Right lobe of liver (tissue), 6 donors: Measurements from ENCODE around the gene OTUD5. TPM values are rescaled to one million over a fixed set of nuclear protein-coding genes. Genes with fewer than 3 reads are reported as not detected.

Source experiments
- ATAC-seq, 4 donors: fragments of 200-7000 bp; cut with Tn5 transposase; one replicate each; pipeline ENCODE4 v1.9.1; 2020; ENCODE audit warnings: mild to moderate bottlenecking in 4 of 4, moderate library complexity in 4 of 4
- DNase-seq, 3 donors: peaks; one replicate each; pipeline ENCODE4 v3.0.0-alpha.2; 2020
- H3K27ac ChIP-seq, 3 donors: fragments of 200-600 bp; one replicate each; pipeline ENCODE4 v1.8.0; 2022
- H3K27me3 ChIP-seq, 2 donors: fragments of 200-600 bp; one replicate each; pipeline ENCODE4 v1.8.0; 2022
- H3K36me3 ChIP-seq, 4 donors: fragments of 200-600 bp; sonication (generic) in 1 of 4; one replicate each; pipeline versions ENCODE4 v1.5.1 to v1.8.0; 2017 to 2022; ENCODE audit warnings: control low read depth in 1 of 4
- H3K4me1 ChIP-seq, 4 donors: fragments of 200-600 bp; sonication (generic) in 1 of 4; one replicate each; pipeline versions ENCODE4 v1.5.1 to v1.8.0; 2017 to 2022; ENCODE audit warnings: control low read depth in 1 of 4
- H3K4me3 ChIP-seq, 3 donors: fragments of 200-600 bp; one replicate each; pipeline ENCODE4 v1.8.0; 2022
- H3K9me3 ChIP-seq, 4 donors: fragments of 200-600 bp; sonication (generic) in 1 of 4; one replicate each; pipeline versions ENCODE4 v1.5.1 to v1.8.0; 2017 to 2022; ENCODE audit warnings: control low read depth in 1 of 4
- POLR2A ChIP-seq: fragments of 450-650 bp; IDR thresholded peaks from one replicate; pipeline ENCODE4 v1.6.1; 2017; ENCODE audit warnings: antibody characterized with exemption, mild to moderate bottlenecking
- WGBS: methylation state at CpG from one replicate; pipeline ENCODE4 v1.1.6; 2018; ENCODE audit warnings: low coverage, low lambda C conversion rate; ENCODE audit not compliant: insufficient coverage; ENCODE audit errors: missing lambda C conversion rate; 5-methylcytosine and 5-hydroxymethylcytosine counted together
- intact Hi-C, 2 donors: fragments of 100-400 bp; cut with DNase I; formaldehyde crosslinking; loops; one replicate each; pipeline versions ENCODE4 v1.11.2 to v1.14.1; 2022
- total RNA-seq, 6 experiments: library from RNA; depleted of rRNA in 2 of 6; stranded (reverse); fragments of >200 nt in 2 of 6; fragmentation: NEBNext Ultra II Directional in 3 of 6; extraction: Animal tissue kit (Norgen Biotek cat#: 25700) in 3 of 6; gene quantifications; one replicate each; pipeline versions ENCODE4 v1.1.0 to v1.2.4, GENCODE V29; 2016 to 2023
- TF ChIP-seq, protein P1 (sequence below), 4 donors: fragments of 200-600 bp in 3 of 4; fragments of 450-650 bp in 1 of 4; IDR thresholded peaks; one replicate each; pipeline versions ENCODE4 v1.5.1 to v1.8.0; 2016 to 2022; ENCODE audit warnings: antibody characterized with exemption in 4 of 4, mild to moderate bottlenecking in 2 of 4
- donor health status: DM: no; HTN: yes; CAD: no.
- donor health status: DM: no; HTN: no; CAD: no.
- donor health status: DM: no; HTN: no; CAD: no.
- donor health status: DM: no; HTN: yes; CAD: no.
- donor health status: DM: no; HTN: yes; CAD: no.

Gene OTUD5
- total RNA-seq, 6 experiments from 2014 or later = 14.4 to 24.1 (median 21.6) TPM

DNA sequence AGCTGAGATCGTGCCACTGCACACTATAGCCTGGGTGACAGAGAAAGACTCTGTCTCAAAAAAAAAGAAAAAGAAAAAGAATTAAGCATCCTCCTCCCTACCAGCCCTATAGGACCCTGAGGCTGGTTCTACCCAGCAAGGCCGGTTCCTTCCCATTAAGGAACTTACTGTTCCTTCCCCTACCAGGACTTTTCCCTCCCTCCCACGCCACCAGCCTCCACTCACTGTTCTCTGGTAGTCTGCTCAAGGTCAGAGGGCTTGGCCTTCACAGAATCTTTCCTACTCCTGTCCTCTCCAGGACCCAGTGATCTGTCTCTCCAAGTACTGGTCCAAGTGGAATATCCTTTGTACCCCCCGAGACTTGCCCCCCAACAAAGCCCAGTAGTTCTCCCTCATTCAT is 43.2 kb upstream of the OTUD5 start:
- Histone ChIP-seq H3K4me1 (no peaks in the 10 kb centered on the region), H3K9me3 (no peaks in the 10 kb centered on the region), H3K4me3 (no peak overlapping the region), H3K27me3 (no peaks in the 10 kb centered on the region), H3K36me3 (no peaks in the 10 kb centered on the region), H3K27ac (no peak overlapping the region)
- DNase-seq (no peak), ATAC-seq (no peak)
- intact Hi-C loops = no loop called here
- WGBS = 76% methylated on average over 3 of the region's 4 CpGs
- TF ChIP-seq, protein P1, sequence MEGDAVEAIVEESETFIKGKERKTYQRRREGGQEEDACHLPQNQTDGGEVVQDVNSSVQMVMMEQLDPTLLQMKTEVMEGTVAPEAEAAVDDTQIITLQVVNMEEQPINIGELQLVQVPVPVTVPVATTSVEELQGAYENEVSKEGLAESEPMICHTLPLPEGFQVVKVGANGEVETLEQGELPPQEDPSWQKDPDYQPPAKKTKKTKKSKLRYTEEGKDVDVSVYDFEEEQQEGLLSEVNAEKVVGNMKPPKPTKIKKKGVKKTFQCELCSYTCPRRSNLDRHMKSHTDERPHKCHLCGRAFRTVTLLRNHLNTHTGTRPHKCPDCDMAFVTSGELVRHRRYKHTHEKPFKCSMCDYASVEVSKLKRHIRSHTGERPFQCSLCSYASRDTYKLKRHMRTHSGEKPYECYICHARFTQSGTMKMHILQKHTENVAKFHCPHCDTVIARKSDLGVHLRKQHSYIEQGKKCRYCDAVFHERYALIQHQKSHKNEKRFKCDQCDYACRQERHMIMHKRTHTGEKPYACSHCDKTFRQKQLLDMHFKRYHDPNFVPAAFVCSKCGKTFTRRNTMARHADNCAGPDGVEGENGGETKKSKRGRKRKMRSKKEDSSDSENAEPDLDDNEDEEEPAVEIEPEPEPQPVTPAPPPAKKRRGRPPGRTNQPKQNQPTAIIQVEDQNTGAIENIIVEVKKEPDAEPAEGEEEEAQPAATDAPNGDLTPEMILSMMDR (IDR thresholded peaks at IDR 0.05) = no peak
- no peak for TF ChIP-seq POLR2A

DNA sequence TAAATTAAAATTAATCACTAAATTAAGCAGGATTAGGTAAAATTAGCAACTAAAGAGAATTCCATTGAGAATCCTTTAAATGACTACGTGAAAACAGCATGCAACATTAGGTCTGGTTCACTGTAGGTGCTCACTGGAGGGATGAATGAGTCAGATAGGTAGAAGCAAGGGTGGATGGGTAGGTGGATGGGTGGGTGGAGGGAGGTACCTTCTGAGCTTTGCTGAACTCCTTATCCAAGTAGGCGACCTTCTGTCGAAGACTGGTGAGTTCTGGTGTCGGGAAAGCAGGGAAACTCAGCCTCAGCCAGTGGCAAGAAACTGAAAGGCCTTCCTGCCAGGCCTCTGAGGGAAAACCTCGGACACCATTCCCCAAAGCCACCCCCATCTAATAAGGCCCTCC is 41.6 kb upstream of the OTUD5 start:
- no peak for DNase-seq

DNA sequence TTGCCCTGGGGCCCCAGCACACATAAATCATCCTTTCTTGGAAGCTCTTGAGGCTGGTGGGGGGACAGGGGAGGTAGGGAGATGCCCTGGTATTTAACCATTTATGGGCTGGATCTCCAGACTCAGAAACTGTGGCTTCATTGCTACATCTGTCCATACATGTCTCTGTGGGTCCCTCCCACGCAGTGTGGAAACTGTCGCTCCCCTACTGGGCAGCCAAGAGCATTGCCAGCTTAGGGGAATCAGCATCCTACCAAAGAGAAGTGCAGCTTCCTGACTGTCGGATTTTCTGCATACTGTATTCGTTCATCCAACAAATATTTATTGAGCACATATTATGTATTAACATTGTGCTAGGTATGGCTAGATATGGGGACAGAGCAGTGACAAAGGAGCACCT is 41.0 kb upstream of the OTUD5 start:
- Histone ChIP-seq H3K4me1 (no peaks in the 10 kb centered on the region), H3K27me3 (no peaks in the 10 kb centered on the region), H3K27ac (no peak overlapping the region), H3K9me3 (no peaks in the 10 kb centered on the region), H3K36me3 (peaks cover 0 to under 1% (median 0%) of the 10 kb centered on the region in 4 donors), H3K4me3 (no peak overlapping the region)
- intact Hi-C loops = no loop called here
- DNase-seq (no peak), ATAC-seq (no peak)
- WGBS = 82% methylated on average over 3 of the region's 4 CpGs
- TF ChIP-seq POLR2A = no peak
- TF ChIP-seq, protein P1 (IDR thresholded peaks at IDR 0.05) = no peak

More for the DNA sequence above, 41.6 kb upstream of the OTUD5 start:
- intact Hi-C loops = no loop called here
- no peaks in the 10 kb centered on the region for H3K36me3 ChIP-seq
- ATAC-seq = no peak
- no peak overlapping the region for H3K27ac ChIP-seq
- 53% methylated on average over 2 of the region's 5 CpGs for WGBS
- TF ChIP-seq POLR2A = no peak
- TF ChIP-seq, protein P1 (IDR thresholded peaks at IDR 0.05) = no peak
- no peaks in the 10 kb centered on the region for H3K27me3 ChIP-seq
- no peaks in the 10 kb centered on the region for H3K9me3 ChIP-seq
- H3K4me3 ChIP-seq = no peak overlapping the region
- no peaks in the 10 kb centered on the region for H3K4me1 ChIP-seq

DNA sequence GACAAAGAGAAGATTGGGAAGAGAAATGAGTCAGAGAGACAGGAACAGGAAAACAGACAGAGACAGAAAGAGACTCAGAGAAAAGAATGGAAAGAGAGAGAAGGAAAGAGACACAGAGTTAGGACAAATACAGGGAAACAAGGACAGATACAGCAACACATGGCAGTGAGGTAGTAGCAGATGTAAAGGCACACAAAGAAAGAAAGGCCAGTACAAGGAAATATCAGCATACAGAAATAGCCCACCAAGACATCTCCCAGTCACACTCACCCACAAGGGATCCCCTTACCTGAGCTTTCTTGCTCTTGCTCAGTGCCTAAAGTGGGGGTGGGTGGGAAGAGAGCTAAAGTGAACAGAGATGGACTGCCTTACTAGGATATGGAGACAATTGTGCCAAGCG is 40.5 kb upstream of the OTUD5 start:
- no peaks in the 10 kb centered on the region for H3K27me3 ChIP-seq
- no peak overlapping the region for H3K4me3 ChIP-seq
- H3K36me3 ChIP-seq = peaks cover 0 to 5% (median 0%) of the 10 kb centered on the region in 4 donors
- ATAC-seq (no peak), DNase-seq (no peak)
- 27% methylated on average over 1 of the region's 1 CpG for WGBS
- H3K27ac ChIP-seq = no peak overlapping the region
- intact Hi-C loops = no loop called here
- no peaks in the 10 kb centered on the region for H3K9me3 ChIP-seq
- TF ChIP-seq POLR2A = no peak
- TF ChIP-seq, protein P1 (IDR thresholded peaks at IDR 0.05) = no peak
- H3K4me1 ChIP-seq = no peaks in the 10 kb centered on the region

DNA sequence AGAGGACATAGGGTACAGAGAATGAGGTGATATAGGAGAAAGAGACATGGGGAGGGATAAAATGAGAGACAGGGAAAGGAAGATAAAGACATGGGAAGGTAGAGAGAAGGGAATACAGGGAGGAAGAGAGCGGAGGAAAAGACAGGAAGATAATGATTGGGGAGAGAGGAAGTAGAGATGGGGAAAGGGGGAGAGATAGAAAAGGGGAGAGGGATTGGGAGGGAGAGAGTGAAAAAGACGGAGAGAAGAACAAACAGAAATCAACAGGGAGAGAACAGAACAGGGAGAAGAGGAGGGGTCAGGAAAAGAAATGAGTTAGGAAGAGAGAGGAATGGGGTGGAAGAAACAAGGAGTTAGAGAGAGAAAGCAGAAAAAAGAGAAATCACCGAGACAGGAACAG is 40.0 kb upstream of the OTUD5 start:
- H3K4me1 ChIP-seq = no peaks in the 10 kb centered on the region
- DNase-seq (no peak), ATAC-seq (no peak)
- H3K9me3 ChIP-seq = no peaks in the 10 kb centered on the region
- WGBS = 74% methylated on average over 3 of the region's 3 CpGs
- no peaks in the 10 kb centered on the region for H3K27me3 ChIP-seq
- intact Hi-C loops = no loop called here
- no peak overlapping the region for H3K27ac ChIP-seq
- peaks cover 0 to 6% (median 0%) of the 10 kb centered on the region in 4 donors for H3K36me3 ChIP-seq
- H3K4me3 ChIP-seq = no peak overlapping the region
- TF ChIP-seq, protein P1 (IDR thresholded peaks at IDR 0.05) = no peak
- TF ChIP-seq POLR2A = no peak
